SH-SY5Y (cell line): Measurements from ENCODE around the gene MCRIP2.

Source experiments
- GATA2 ChIP-seq: IDR thresholded peaks from 2 replicates; pipeline ENCODE4 v1.6.1; 2011; ENCODE audit warnings: mild to moderate bottlenecking, low read depth, low read length
- GATA3 ChIP-seq: IDR thresholded peaks from 2 replicates; pipeline ENCODE4 v1.6.1; 2011; ENCODE audit warnings: low read depth, mild to moderate bottlenecking, low read length, moderate library complexity

Gene MCRIP2

GRCh38 chr16:673399-673991 is 31.9 kb downstream of the MCRIP2 start:
- TF ChIP-seq GATA3 (no peak), GATA2 (no peak)

- TF ChIP-seq GATA3 = no peak
- no peak for TF ChIP-seq GATA2
These were observed 32.7 kb downstream of the MCRIP2 start for GRCh38 chr16:674214-674881.

GRCh38 chr16:674968-675883 is 33.6 kb downstream of the MCRIP2 start, which contains the start of gene RHBDL1:
TSS of gene RHBDL1 (plus strand) at chr16:675671. CDS start at chr16:675791, 120 bp downstream.
- TF ChIP-seq GATA2 (no peak), GATA3 (no peak)

GRCh38 chr16:675884-676564 is 34.4 kb downstream of the MCRIP2 start:
- TF ChIP-seq GATA3 = no peak
- no peak for TF ChIP-seq GATA2

- no peak for TF ChIP-seq GATA2
- no peak for TF ChIP-seq GATA3
These were observed 34.9 kb downstream of the MCRIP2 start for GRCh38 chr16:676565-676902.

GRCh38 chr16:676913-677312 is 35.3 kb downstream of the MCRIP2 start:
- no peak for TF ChIP-seq GATA3
- no peak for TF ChIP-seq GATA2

- TF ChIP-seq GATA2 (no peak), GATA3 (no peak)
These were observed 35.9 kb downstream of the MCRIP2 start for GRCh38 chr16:677316-678190.

GRCh38 chr16:678209-678857 is 36.7 kb downstream of the MCRIP2 start:
- TF ChIP-seq GATA2 (no peak), GATA3 (no peak)

GRCh38 chr16:678858-679813 is 37.5 kb downstream of the MCRIP2 start:
- TF ChIP-seq GATA3 = no peak
- no peak for TF ChIP-seq GATA2

- no peak for TF ChIP-seq GATA3
- no peak for TF ChIP-seq GATA2
These were observed 38.4 kb downstream of the MCRIP2 start, which contains the start of gene STUB1 for GRCh38 chr16:679814-680624. TSS of gene STUB1 (plus strand) at chr16:680410. CDS start at chr16:680526, 116 bp downstream.

- no peak for TF ChIP-seq GATA2
- no peak for TF ChIP-seq GATA3
These were observed 39.0 kb downstream of the MCRIP2 start for GRCh38 chr16:680625-680945.
